GM12891 (cell line): ENCODE results near the gene PAXIP1.

Experiments used
- PAX5 ChIP-seq: IDR thresholded peaks from 2 replicates; pipeline ENCODE4 v1.6.1; 2011; ENCODE audit warnings: low read length, moderate library complexity, mild to moderate bottlenecking; ENCODE audit not compliant: insufficient read depth, severe bottlenecking
- POLR2A ChIP-seq: IDR thresholded peaks from 2 replicates; pipeline ENCODE4 v1.6.1; 2011; ENCODE audit warnings: low read depth, low read length, control low read depth
- POLR2AphosphoS5 ChIP-seq: IDR thresholded peaks from 2 replicates; pipeline ENCODE4 v1.6.1; 2011; ENCODE audit warnings: low read depth, low read length, control low read depth
- TAF1 ChIP-seq: IDR thresholded peaks from 2 replicates; pipeline ENCODE4 v1.6.1; 2011; ENCODE audit warnings: low read depth, low read length, control low read depth

DNA sequence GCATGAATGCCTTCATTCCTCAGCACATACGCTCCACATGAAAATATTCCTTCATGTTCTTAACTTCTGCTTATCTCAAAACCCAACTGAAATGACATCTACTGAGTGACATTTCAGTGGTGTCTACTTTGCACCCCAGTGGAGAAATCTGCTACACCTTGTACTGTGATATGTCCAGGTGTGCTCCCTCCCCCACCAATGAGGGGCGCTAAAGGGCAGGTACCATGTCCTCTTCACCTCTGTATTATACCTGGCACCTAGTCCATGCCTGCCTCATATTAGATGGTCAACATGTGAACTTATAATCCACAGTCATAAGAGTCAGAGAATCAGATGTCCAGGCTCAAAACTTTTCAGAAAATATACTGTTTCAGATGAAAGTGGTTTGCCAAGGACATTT is 2.1 kb downstream of the PAXIP1 start:
- TF ChIP-seq POLR2A (no peak), POLR2AphosphoS5 (no peak), TAF1 (no peak), PAX5 (no peak)
